HCT116 (cell line): ENCODE results near the gene SULT1A1. TPM values are rescaled to one million over a fixed set of nuclear protein-coding genes. Genes with fewer than 3 reads are reported as not detected.

Source experiments
- ATAC-seq: fragments of 200-7000 bp; cut with Tn5 transposase; 2 replicates; pipeline ENCODE4 v1.9.1; 2020; ENCODE audit warnings: mild to moderate bottlenecking, moderate library complexity
- BruUV-seq: library from RNA; stranded (reverse); fragments of 400-500 nt; replicated peaks from 2 replicates; lab custom pipeline; 2021; lab: Mats Ljungman, UMichigan
- CTCF ChIA-PET: fragments of 300-600 bp; sonication (Branson Sonifier 250); formaldehyde crosslinking; loops from one replicate; lab custom pipeline; 2021; ENCODE audit warnings: antibody characterized with exemption; lab: Charles Lee
- POLR2A ChIA-PET: fragments of 300-600, 350-600 bp; sonication (Branson Sonifier 250); formaldehyde crosslinking; loops from one replicate; lab custom pipeline; 2021; ENCODE audit warnings: antibody characterized with exemption; lab: Charles Lee
- RAD21 ChIA-PET, 2 experiments: fragments of 300-600 bp; sonication (Branson Sonifier 250); formaldehyde crosslinking; loops; one replicate each; lab custom pipeline; 2023; ENCODE audit warnings: low total read pairs in 2 of 2; ENCODE audit not compliant: uncharacterized antibody in 2 of 2, unreplicated experiment in 2 of 2, low non-redundant PET in 1 of 2; lab: Charles Lee
- DNase-seq: peaks from one replicate; pipeline ENCODE4 v3.0.0-alpha.2; 2010; ENCODE audit warnings: low read depth, low spot score
- H2AFZ ChIP-seq: fragments of 200-600 bp; shearing (Covaris generic), sonication (generic); 2 replicates; pipeline ENCODE4 v1.6.1; 2017; ENCODE audit warnings: low read depth, mixed run types, mixed read lengths, antibody characterized with exemption, low read length; ENCODE audit not compliant: poor library complexity, severe bottlenecking
- H3K27ac ChIP-seq: 2 replicates; pipeline ENCODE4 v1.5.1; 2012; ENCODE audit warnings: low read depth, low read length
- H3K27me3 ChIP-seq: fragments of 200-600 bp; sonication (generic); 2 replicates; pipeline ENCODE4 v1.6.1; 2016; ENCODE audit warnings: mixed run types, low read length, mixed read lengths; ENCODE audit not compliant: insufficient read depth
- H3K36me3 ChIP-seq, 2 experiments: fragments of 200-500 bp in 1 of 2; fragments of 200-600 bp in 1 of 2; sonication (Bioruptor generic) in 1 of 2; sonication (generic) in 1 of 2; 2 replicates each; pipeline versions ENCODE4 v1.5.1 to v1.6.1; 2014 to 2016; ENCODE audit warnings: low read length in 2 of 2, inconsistent platforms in 1 of 2, mixed read lengths in 1 of 2, mixed run types in 1 of 2; ENCODE audit not compliant: insufficient read depth in 2 of 2, control insufficient read depth in 1 of 2
- H3K4me1 ChIP-seq, 2 experiments: fragments of 200-600 bp in 1 of 2; sonication (generic) in 1 of 2; 2 replicates each; pipeline versions ENCODE4 v1.5.1 to v1.6.1; 2012 to 2017; ENCODE audit warnings: low read length in 2 of 2, inconsistent platforms in 1 of 2, mild to moderate bottlenecking in 1 of 2, mixed read lengths in 1 of 2, mixed run types in 1 of 2, moderate library complexity in 1 of 2; ENCODE audit not compliant: insufficient read depth in 2 of 2, control insufficient read depth in 1 of 2
- H3K4me2 ChIP-seq: fragments of 200-600 bp; sonication (generic); 2 replicates; pipeline ENCODE4 v1.6.1; 2017; ENCODE audit warnings: mixed run types, low read length, mixed read lengths
- H3K4me3 ChIP-seq, 2 experiments: fragments of 200-600 bp in 1 of 2; sonication (generic) in 1 of 2; replicated peaks in 1 of 2; 2 replicates each; pipeline ENCODE4 v1.5.1; 2011 to 2016; ENCODE audit warnings: low read length in 2 of 2, control low read depth in 1 of 2, low read depth in 1 of 2, mild to moderate bottlenecking in 1 of 2, mixed read lengths in 1 of 2, mixed run types in 1 of 2
- H3K79me2 ChIP-seq: fragments of 200-600 bp; sonication (generic); 2 replicates; pipeline ENCODE4 v1.6.1; 2017; ENCODE audit warnings: mild to moderate bottlenecking, mixed run types, low read length, moderate library complexity, mixed read lengths; ENCODE audit not compliant: insufficient read depth
- H3K9ac ChIP-seq: fragments of 200-600 bp; sonication (generic); 2 replicates; pipeline ENCODE4 v1.6.1; 2016; ENCODE audit warnings: low read length, mixed read lengths
- H3K9me2 ChIP-seq: fragments of 200-600 bp; sonication (generic), shearing (Covaris generic); 2 replicates; pipeline ENCODE4 v1.6.1; 2017; ENCODE audit warnings: mixed run types, mild to moderate bottlenecking, moderate library complexity; ENCODE audit not compliant: insufficient read depth
- H3K9me3 ChIP-seq, 2 experiments: fragments of 200-500 bp in 1 of 2; fragments of 200-600 bp in 1 of 2; sonication (Bioruptor generic) in 1 of 2; sonication (generic) in 1 of 2; 2 replicates each; pipeline ENCODE4 v1.6.1; 2014 to 2017; ENCODE audit warnings: low read length in 2 of 2, mixed read lengths in 2 of 2, inconsistent platforms in 1 of 2, low read depth in 1 of 2, mild to moderate bottlenecking in 1 of 2, mixed run types in 1 of 2, moderate library complexity in 1 of 2; ENCODE audit not compliant: control insufficient read depth in 1 of 2, insufficient read depth in 1 of 2
- H4K20me1 ChIP-seq: fragments of 200-600 bp; sonication (generic), shearing (Covaris generic); 2 replicates; pipeline ENCODE4 v1.6.1; 2017; ENCODE audit warnings: mixed run types, mild to moderate bottlenecking, moderate library complexity; ENCODE audit not compliant: insufficient read depth
- EZH2phosphoT487 ChIP-seq: fragments of 200-600 bp; IDR thresholded peaks from 2 replicates; pipeline ENCODE4 v1.6.1; 2018; ENCODE audit warnings: antibody characterized with exemption, borderline replicate concordance
- RAD21 ChIP-seq: IDR thresholded peaks from 2 replicates; pipeline ENCODE4 v1.6.1; 2012; ENCODE audit warnings: low read depth, mild to moderate bottlenecking
- REST ChIP-seq: IDR thresholded peaks from 2 replicates; pipeline ENCODE4 v1.6.1; 2012; ENCODE audit warnings: low read depth
- SRF ChIP-seq: IDR thresholded peaks from 2 replicates; pipeline ENCODE4 v1.6.1; 2012; ENCODE audit warnings: low read depth
- TCF7L2 ChIP-seq: IDR thresholded peaks from 2 replicates; pipeline ENCODE4 v1.7.0; 2011; ENCODE audit warnings: borderline replicate concordance, inconsistent platforms; ENCODE audit not compliant: insufficient read depth, insufficient read length; ENCODE audit errors: extremely low read depth
- YY1 ChIP-seq: IDR thresholded peaks from 2 replicates; pipeline ENCODE4 v1.6.1; 2011; ENCODE audit warnings: low read length, low read depth, moderate library complexity, mild to moderate bottlenecking; ENCODE audit not compliant: insufficient replicate concordance; ENCODE audit errors: extremely low read depth
- ZFX ChIP-seq: fragments of 450-650 bp; IDR thresholded peaks from 2 replicates; pipeline ENCODE4 v1.6.1; 2017
- intact Hi-C: fragments of 100-400 bp; cut with micrococcal nuclease; formaldehyde crosslinking; loops from 2 replicates; pipeline ENCODE4 v1.10.0; 2022
- total RNA-seq: library from RNA; stranded (reverse); gene quantifications from one replicate; pipeline ENCODE4 v1.2.1, GENCODE V29; 2021; ENCODE audit not compliant: unreplicated experiment

The SULT1A1 gene
- total RNA-seq, 1 experiment from 2014 or later, result 23.1 TPM

- ATAC-seq (no peak), DNase-seq (no peak)
- Histone ChIP-seq H3K27me3 (no peaks in the 10 kb centered on the region), H3K4me1 (peaks cover 0 to 8% of the 10 kb centered on the region in 2 experiments; a peak in 2 of 4 replicates), H3K9me2 (no peaks in the 10 kb centered on the region), H3K4me3 (no peak overlapping the region), H3K9me3 (no peaks in the 10 kb centered on the region), H3K79me2 (no peaks in the 10 kb centered on the region), H3K36me3 (peaks cover 0 to 3% of the 10 kb centered on the region in 2 experiments; a peak in 1 of 4 replicates), H4K20me1 (no peaks in the 10 kb centered on the region), H3K9ac (no peak overlapping the region), H2AFZ (no peak overlapping the region), H3K4me2 (no peak overlapping the region), H3K27ac (no peak overlapping the region)
- ChIA-PET RAD21 (no interaction called here), CTCF (no interaction called here), POLR2A (no interaction called here)
- intact Hi-C loops, result no loop called here
- no TSS peak for BruUV-seq
- TF ChIP-seq TCF7L2, result peak; percentile 41
- no peak for TF ChIP-seq REST
- TF ChIP-seq ZFX, result no peak
Measured at GRCh38 chr16:28585674-28586073, 24.2 kb downstream of the SULT1A1 start.

- H3K27ac ChIP-seq, result no peak overlapping the region
- H3K4me2 ChIP-seq, result no peak overlapping the region
- RAD21 ChIA-PET, result no interaction called here
- H3K4me3 ChIP-seq, result no peak overlapping the region
- H3K79me2 ChIP-seq, result no peaks in the 10 kb centered on the region
- no peaks in the 10 kb centered on the region for H3K9me2 ChIP-seq
- H2AFZ ChIP-seq, result no peak overlapping the region
- DNase-seq (no peak), ATAC-seq (no peak)
- no peaks in the 10 kb centered on the region; a peak in 1 of 4 replicates for H3K36me3 ChIP-seq
- BruUV-seq, result no TSS peak
- H4K20me1 ChIP-seq, result no peaks in the 10 kb centered on the region
- H3K9ac ChIP-seq, result no peak overlapping the region
- H3K9me3 ChIP-seq, result no peaks in the 10 kb centered on the region
- no peaks in the 10 kb centered on the region for H3K27me3 ChIP-seq
- no peak for TF ChIP-seq SRF
- TF ChIP-seq RAD21, result no peak
- TF ChIP-seq EZH2phosphoT487, result no peak
- TF ChIP-seq YY1, result no peak
- H3K4me1 ChIP-seq, result no peaks in the 10 kb centered on the region
- CTCF ChIA-PET, result no interaction called here
- POLR2A ChIA-PET, result no interaction called here
- intact Hi-C loops, result no loop called here
Measured at GRCh38 chr16:28580726-28581315, 29.0 kb downstream of the SULT1A1 start.
